ENCODE measurements around the gene IDH3A. TPM values are rescaled to one million over a fixed set of nuclear protein-coding genes. Genes with fewer than 3 reads are reported as not detected.
A peak's percentile ranks its signal among the peaks of the same experiment; 100 is the strongest.

The IDH3A gene
- total and polyA plus RNA-seq, 2 donors = 45.7 to 69.5 TPM

- H3K27ac ChIP-seq (ENCODE audit: low read depth in 1 of 2, low read length in 1 of 2) = no peak overlapping the region
- H3K9me3 ChIP-seq (ENCODE audit: control insufficient read depth in 2 of 2, insufficient read depth in 1 of 2, low read length in 1 of 2) = no peaks in the 10 kb centered on the region
- WGBS = 96% methylated on average over 3 of the region's 3 CpGs
- no peaks in the 10 kb centered on the region for H3K27me3 ChIP-seq (ENCODE audit: control insufficient read depth in 2 of 2, insufficient read depth in 1 of 2, low read length in 1 of 2)
- peaks cover 14 to 20% of the 10 kb centered on the region in 2 donors for H3K36me3 ChIP-seq (ENCODE audit: control insufficient read depth in 2 of 2, insufficient read depth in 2 of 2, low read length in 1 of 2)
- no peak for DNase-seq (ENCODE audit: low read depth in 6 of 9, low spot score in 9 of 9)
- no peak overlapping the region for H3K4me3 ChIP-seq (ENCODE audit: low read length in 2 of 2)
- H3K4me1 ChIP-seq (ENCODE audit: control insufficient read depth in 2 of 2, insufficient read depth in 2 of 2, low read length in 2 of 2) = peaks cover 0 to 13% of the 10 kb centered on the region in 2 donors
These were observed 36.6 kb upstream of the IDH3A start for GRCh38 chr15:78112551-78112950.

- DNase-seq (ENCODE audit: low read depth in 6 of 9, low spot score in 9 of 9) = no peak
- Histone ChIP-seq H3K4me1 (ENCODE audit: control insufficient read depth in 2 of 2, insufficient read depth in 2 of 2, low read length in 2 of 2) (peaks cover 0 to 6% of the 10 kb centered on the region in 2 donors), H3K4me3 (ENCODE audit: low read length in 2 of 2) (no peak overlapping the region), H3K36me3 (ENCODE audit: control insufficient read depth in 2 of 2, insufficient read depth in 2 of 2, low read length in 1 of 2) (peaks cover 33 to 36% of the 10 kb centered on the region in 2 donors), H3K9me3 (ENCODE audit: control insufficient read depth in 2 of 2, insufficient read depth in 1 of 2, low read length in 1 of 2) (no peaks in the 10 kb centered on the region), H3K27ac (ENCODE audit: low read depth in 1 of 2, low read length in 1 of 2) (no peak overlapping the region), H3K27me3 (ENCODE audit: control insufficient read depth in 2 of 2, insufficient read depth in 1 of 2, low read length in 1 of 2) (no peaks in the 10 kb centered on the region)
- WGBS = 95% methylated on average over 5 of the region's 5 CpGs
These were observed 28.6 kb upstream of the IDH3A start for GRCh38 chr15:78120523-78120922.

- peaks cover 33 to 36% of the 10 kb centered on the region in 2 donors for H3K36me3 ChIP-seq (ENCODE audit: control insufficient read depth in 2 of 2, insufficient read depth in 2 of 2, low read length in 1 of 2)
- no peak for DNase-seq (ENCODE audit: low read depth in 6 of 9, low spot score in 9 of 9)
- no peaks in the 10 kb centered on the region for H3K27me3 ChIP-seq (ENCODE audit: control insufficient read depth in 2 of 2, insufficient read depth in 1 of 2, low read length in 1 of 2)
- H3K4me3 ChIP-seq (ENCODE audit: low read length in 2 of 2) = no peak overlapping the region
- 97% methylated on average over 3 of the region's 3 CpGs for WGBS
- no peak overlapping the region for H3K27ac ChIP-seq (ENCODE audit: low read depth in 1 of 2, low read length in 1 of 2)
- H3K4me1 ChIP-seq (ENCODE audit: control insufficient read depth in 2 of 2, insufficient read depth in 2 of 2, low read length in 2 of 2) = peaks cover 35 to 54% of the 10 kb centered on the region in 2 donors
- no peaks in the 10 kb centered on the region for H3K9me3 ChIP-seq (ENCODE audit: control insufficient read depth in 2 of 2, insufficient read depth in 1 of 2, low read length in 1 of 2)
These were observed 23.9 kb upstream of the IDH3A start for GRCh38 chr15:78125267-78125666.

- Histone ChIP-seq H3K36me3 (ENCODE audit: control insufficient read depth in 2 of 2, insufficient read depth in 2 of 2, low read length in 1 of 2) (peaks cover 10 to 15% of the 10 kb centered on the region in 2 donors), H3K9me3 (ENCODE audit: control insufficient read depth in 2 of 2, insufficient read depth in 1 of 2, low read length in 1 of 2) (no peaks in the 10 kb centered on the region), H3K27ac (ENCODE audit: low read depth in 1 of 2, low read length in 1 of 2) (peak overlapping the region; percentile 12 to 33), H3K4me1 (ENCODE audit: control insufficient read depth in 2 of 2, insufficient read depth in 2 of 2, low read length in 2 of 2) (peaks cover 44 to 70% of the 10 kb centered on the region in 2 donors), H3K4me3 (ENCODE audit: low read length in 2 of 2) (no peak overlapping the region), H3K27me3 (ENCODE audit: control insufficient read depth in 2 of 2, insufficient read depth in 1 of 2, low read length in 1 of 2) (no peaks in the 10 kb centered on the region)
- 98% methylated on average over 2 of the region's 2 CpGs for WGBS
- DNase-seq (ENCODE audit: low read depth in 6 of 9, low spot score in 9 of 9) = no peak
These were observed 21.3 kb upstream of the IDH3A start for GRCh38 chr15:78127882-78128281.

- peaks cover 44 to 76% of the 10 kb centered on the region in 2 donors for H3K4me1 ChIP-seq (ENCODE audit: control insufficient read depth in 2 of 2, insufficient read depth in 2 of 2, low read length in 2 of 2)
- no peaks in the 10 kb centered on the region for H3K9me3 ChIP-seq (ENCODE audit: control insufficient read depth in 2 of 2, insufficient read depth in 1 of 2, low read length in 1 of 2)
- DNase-seq (ENCODE audit: low read depth in 6 of 9, low spot score in 9 of 9) = no peak
- WGBS = 92% methylated on average over 8 of the region's 8 CpGs
- peaks cover 2 to 4% of the 10 kb centered on the region in 2 donors for H3K36me3 ChIP-seq (ENCODE audit: control insufficient read depth in 2 of 2, insufficient read depth in 2 of 2, low read length in 1 of 2)
- peak overlapping the region; percentile 64 to 88 for H3K27ac ChIP-seq (ENCODE audit: low read depth in 1 of 2, low read length in 1 of 2)
- H3K4me3 ChIP-seq (ENCODE audit: low read length in 2 of 2) = peak overlapping the region in 1 of 2 donors; percentile 29
- no peaks in the 10 kb centered on the region for H3K27me3 ChIP-seq (ENCODE audit: control insufficient read depth in 2 of 2, insufficient read depth in 1 of 2, low read length in 1 of 2)
These were observed 19.9 kb upstream of the IDH3A start for GRCh38 chr15:78129077-78129750.

- peak in 6 of 9 donors; percentile 60 to 87 (median 65) for DNase-seq (ENCODE audit: low read depth in 6 of 9, low spot score in 9 of 9)
- peak overlapping the region; percentile 76 to 88 for H3K27ac ChIP-seq (ENCODE audit: low read depth in 1 of 2, low read length in 1 of 2)
- H3K36me3 ChIP-seq (ENCODE audit: control insufficient read depth in 2 of 2, insufficient read depth in 2 of 2, low read length in 1 of 2) = no peaks in the 10 kb centered on the region
- no peaks in the 10 kb centered on the region for H3K27me3 ChIP-seq (ENCODE audit: control insufficient read depth in 2 of 2, insufficient read depth in 1 of 2, low read length in 1 of 2)
- 69% methylated on average over 5 of the region's 5 CpGs for WGBS
- no peaks in the 10 kb centered on the region for H3K9me3 ChIP-seq (ENCODE audit: control insufficient read depth in 2 of 2, insufficient read depth in 1 of 2, low read length in 1 of 2)
- peak overlapping the region; percentile 67 to 69 for H3K4me3 ChIP-seq (ENCODE audit: low read length in 2 of 2)
- H3K4me1 ChIP-seq (ENCODE audit: control insufficient read depth in 2 of 2, insufficient read depth in 2 of 2, low read length in 2 of 2) = peaks cover 44 to 76% of the 10 kb centered on the region in 2 donors
These were observed 19.3 kb upstream of the IDH3A start for GRCh38 chr15:78129751-78130287.

GRCh38 chr15:78130466-78131294 is 18.5 kb upstream of the IDH3A start:
- 42% methylated on average over 51 of the region's 51 CpGs for WGBS
- H3K36me3 ChIP-seq (ENCODE audit: control insufficient read depth in 2 of 2, insufficient read depth in 2 of 2, low read length in 1 of 2) = no peaks in the 10 kb centered on the region
- H3K27ac ChIP-seq (ENCODE audit: low read depth in 1 of 2, low read length in 1 of 2) = peak overlapping the region; percentile 88 to 93
- DNase-seq (ENCODE audit: low read depth in 6 of 9, low spot score in 9 of 9) = peak in 2 of 9 donors; percentile 13 to 61
- H3K9me3 ChIP-seq (ENCODE audit: control insufficient read depth in 2 of 2, insufficient read depth in 1 of 2, low read length in 1 of 2) = no peaks in the 10 kb centered on the region
- peaks cover 43 to 72% of the 10 kb centered on the region in 2 donors for H3K4me1 ChIP-seq (ENCODE audit: control insufficient read depth in 2 of 2, insufficient read depth in 2 of 2, low read length in 2 of 2)
- H3K4me3 ChIP-seq (ENCODE audit: low read length in 2 of 2) = peak overlapping the region; percentile 67 to 69
- H3K27me3 ChIP-seq (ENCODE audit: control insufficient read depth in 2 of 2, insufficient read depth in 1 of 2, low read length in 1 of 2) = no peaks in the 10 kb centered on the region

- H3K4me1 ChIP-seq (ENCODE audit: control insufficient read depth in 2 of 2, insufficient read depth in 2 of 2, low read length in 2 of 2) = peaks cover 36 to 64% of the 10 kb centered on the region in 2 donors
- H3K27ac ChIP-seq (ENCODE audit: low read depth in 1 of 2, low read length in 1 of 2) = peak within 1 kb of the TSS; percentile 93 to 98
- DNase-seq (ENCODE audit: low read depth in 6 of 9, low spot score in 9 of 9) = peak in 8 of 9 donors; percentile 64 to 92 (median 84)
- H3K4me3 ChIP-seq (ENCODE audit: low read length in 2 of 2) = peak within 1 kb of the TSS; percentile 67 to 96
- no peaks in the 10 kb centered on the region for H3K9me3 ChIP-seq (ENCODE audit: control insufficient read depth in 2 of 2, insufficient read depth in 1 of 2, low read length in 1 of 2)
- no peaks in the 10 kb centered on the region for H3K36me3 ChIP-seq (ENCODE audit: control insufficient read depth in 2 of 2, insufficient read depth in 2 of 2, low read length in 1 of 2)
- H3K27me3 ChIP-seq (ENCODE audit: control insufficient read depth in 2 of 2, insufficient read depth in 1 of 2, low read length in 1 of 2) = no peaks in the 10 kb centered on the region
- under 1% methylated on average over 78 of the region's 79 CpGs for WGBS
These were observed 17.7 kb upstream of the IDH3A start, which contains the start of gene CIB2 for GRCh38 chr15:78131295-78132061. Gene CIB2 (minus strand): TSS chr15:78131445. CDS start chr15:78131215, 230 bp downstream.

Measured in thymus (tissue), 11 donors.